HepG2 (cell line): ENCODE data around the gene CDC14B.

Experiments used
- SAFB2 ChIP-seq: sonication (generic); formaldehyde crosslinking; IDR thresholded peaks from 2 replicates; pipeline ENCODE4 v1.5.1; 2020; ENCODE audit warnings: missing genetic modification reagents, low read depth, mild to moderate bottlenecking, borderline replicate concordance
- ZNF263 ChIP-seq: sonication (generic); formaldehyde crosslinking; IDR thresholded peaks from 2 replicates; pipeline ENCODE4 v1.4.0; 2020; ENCODE audit warnings: missing genetic modification reagents
- TF ChIP-seq, protein P1 (sequence below): sonication (generic); formaldehyde crosslinking; IDR thresholded peaks from 2 replicates; pipeline ENCODE4 v1.5.0; 2020; ENCODE audit warnings: mild to moderate bottlenecking, missing genetic modification reagents, moderate library complexity

DNA sequence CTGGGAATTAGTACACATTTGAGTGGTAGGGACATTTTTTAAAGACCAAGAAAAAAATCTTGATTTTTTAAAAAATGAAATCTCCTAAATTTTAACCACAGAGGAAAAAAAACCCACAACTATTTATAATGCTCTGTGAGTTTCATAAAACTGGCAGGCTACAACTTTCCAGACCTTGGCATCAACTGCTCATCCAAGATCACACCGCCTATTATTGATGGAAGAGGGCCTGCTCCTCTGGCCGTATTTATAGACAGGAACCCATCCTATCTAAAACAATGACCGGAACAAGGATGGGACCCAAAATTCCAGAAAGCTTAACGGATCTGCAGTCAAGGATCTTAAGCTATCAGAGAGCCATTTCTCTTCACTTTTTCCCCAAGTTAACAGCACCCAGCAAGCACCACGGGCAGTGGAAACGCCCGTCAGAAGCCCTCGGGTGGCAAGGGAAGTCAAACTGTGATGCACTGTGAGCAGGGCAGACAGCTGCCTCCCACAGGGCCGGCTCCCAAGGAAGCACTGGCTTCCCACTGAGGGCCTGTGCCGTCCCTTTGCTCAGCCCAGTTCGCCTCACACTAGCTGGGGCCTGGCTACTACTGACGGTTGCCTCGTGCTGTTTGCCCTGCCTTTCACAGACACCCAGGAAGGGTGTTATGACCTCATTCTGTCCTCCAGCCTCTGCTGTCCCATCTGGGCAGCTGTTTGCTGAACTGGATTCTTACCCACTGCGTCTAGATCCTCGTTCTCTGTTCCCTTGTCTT is 62.8 kb downstream of the CDC14B start:
- TF ChIP-seq SAFB2 (CRISPR knock-in tag) (no peak), ZNF263 (CRISPR knock-in tag) (no peak)
- TF ChIP-seq, protein P1, sequence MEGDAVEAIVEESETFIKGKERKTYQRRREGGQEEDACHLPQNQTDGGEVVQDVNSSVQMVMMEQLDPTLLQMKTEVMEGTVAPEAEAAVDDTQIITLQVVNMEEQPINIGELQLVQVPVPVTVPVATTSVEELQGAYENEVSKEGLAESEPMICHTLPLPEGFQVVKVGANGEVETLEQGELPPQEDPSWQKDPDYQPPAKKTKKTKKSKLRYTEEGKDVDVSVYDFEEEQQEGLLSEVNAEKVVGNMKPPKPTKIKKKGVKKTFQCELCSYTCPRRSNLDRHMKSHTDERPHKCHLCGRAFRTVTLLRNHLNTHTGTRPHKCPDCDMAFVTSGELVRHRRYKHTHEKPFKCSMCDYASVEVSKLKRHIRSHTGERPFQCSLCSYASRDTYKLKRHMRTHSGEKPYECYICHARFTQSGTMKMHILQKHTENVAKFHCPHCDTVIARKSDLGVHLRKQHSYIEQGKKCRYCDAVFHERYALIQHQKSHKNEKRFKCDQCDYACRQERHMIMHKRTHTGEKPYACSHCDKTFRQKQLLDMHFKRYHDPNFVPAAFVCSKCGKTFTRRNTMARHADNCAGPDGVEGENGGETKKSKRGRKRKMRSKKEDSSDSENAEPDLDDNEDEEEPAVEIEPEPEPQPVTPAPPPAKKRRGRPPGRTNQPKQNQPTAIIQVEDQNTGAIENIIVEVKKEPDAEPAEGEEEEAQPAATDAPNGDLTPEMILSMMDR (CRISPR knock-in tag): no peak
